Inflammatory macrophage treated with lipopolysaccharide for 4 hours (primary cell): ENCODE data around the gene DNLZ.
A peak's percentile ranks its signal among the peaks of the same experiment; 100 is the strongest.

Source experiments
- DNase-seq: peaks from one replicate; pipeline ENCODE4 v3.0.0-alpha.2; 2020

DNLZ gene

GRCh38 chr9:136341769-136342168 is 21.8 kb downstream of the DNLZ start:
- no peak for DNase-seq

- no peak for DNase-seq
These were observed 22.4 kb downstream of the DNLZ start for GRCh38 chr9:136341042-136341655.

- DNase-seq = no peak
These were observed 23.0 kb downstream of the DNLZ start for GRCh38 chr9:136340356-136341041.

GRCh38 chr9:136339958-136340310 is 23.6 kb downstream of the DNLZ start:
- DNase-seq = no peak

GRCh38 chr9:136339173-136339957 is 24.2 kb downstream of the DNLZ start:
- peak; percentile 59 for DNase-seq

GRCh38 chr9:136338511-136338910 is 25.0 kb downstream of the DNLZ start:
- no peak for DNase-seq

- no peak for DNase-seq
These were observed 25.8 kb downstream of the DNLZ start for GRCh38 chr9:136337416-136338395.

- DNase-seq = no peak
These were observed 26.7 kb downstream of the DNLZ start for GRCh38 chr9:136336881-136337280.

- DNase-seq = no peak
These were observed 27.2 kb downstream of the DNLZ start for GRCh38 chr9:136336156-136336870.

- DNase-seq = no peak
These were observed 28.0 kb downstream of the DNLZ start for GRCh38 chr9:136335296-136336155.

- DNase-seq = no peak
These were observed 29.0 kb downstream of the DNLZ start for GRCh38 chr9:136334541-136334940.

GRCh38 chr9:136333486-136333885 is 30.1 kb downstream of the DNLZ start:
- no peak for DNase-seq

- no peak for DNase-seq
These were observed 30.5 kb downstream of the DNLZ start for GRCh38 chr9:136333045-136333444.

- DNase-seq = no peak
These were observed 31.0 kb downstream of the DNLZ start for GRCh38 chr9:136332482-136332983.

GRCh38 chr9:136331556-136332481 is 31.7 kb downstream of the DNLZ start:
- DNase-seq = no peak

GRCh38 chr9:136331030-136331429 is 32.5 kb downstream of the DNLZ start:
- no peak for DNase-seq

- no peak for DNase-seq
These were observed 33.0 kb downstream of the DNLZ start for GRCh38 chr9:136330406-136330990.

- DNase-seq = no peak
These were observed 33.7 kb downstream of the DNLZ start for GRCh38 chr9:136329636-136330405.

- DNase-seq = no peak
These were observed 34.3 kb downstream of the DNLZ start for GRCh38 chr9:136329211-136329627.
